ENCODE data around the gene MARVELD2. TPM values are rescaled to one million over a fixed set of nuclear protein-coding genes. Genes with fewer than 3 reads are reported as not detected.
"Not testable (repeated sequence)": the region's sequence is repeated elsewhere in the genome, so short reads cannot be mapped to it uniquely, and the experiment has no call there.

MARVELD2 gene
- total and polyA plus RNA-seq, 5 donors from 2014 or later = 0.07 to 1.4 (median 0.86) TPM

- no peaks in the 10 kb centered on the region for H3K27me3 ChIP-seq (ENCODE audit: control insufficient read depth, insufficient read depth, low read length)
- H3K27ac ChIP-seq (ENCODE audit: insufficient read depth, low read length, poor library complexity, severe bottlenecking) = no peak overlapping the region
- Mint-ChIP-seq H3K27ac (no peak overlapping the region), H3K9me3 (peaks cover 0 to 2% (median 0%) of the 10 kb centered on the region in 7 donors), H3K4me1 (no peaks in the 10 kb centered on the region), H3K4me3 (no peak overlapping the region), H3K36me3 (no peaks in the 10 kb centered on the region), H3K27me3 (peaks cover 12% of the 10 kb centered on the region)
- no peak overlapping the region for H3K4me3 ChIP-seq (ENCODE audit: low read depth, low read length)
- no peak for ATAC-seq (ENCODE audit: low read depth in 2 of 2)
- H3K36me3 ChIP-seq (ENCODE audit: control insufficient read depth, insufficient read depth, low read length) = no peaks in the 10 kb centered on the region
- no peaks in the 10 kb centered on the region for H3K4me1 ChIP-seq (ENCODE audit: control insufficient read depth, insufficient read depth, low read length, poor library complexity, severe bottlenecking)
- no peaks in the 10 kb centered on the region for H3K9me3 ChIP-seq (ENCODE audit: control insufficient read depth in 2 of 2, low read length in 2 of 2)
- DNase-seq = no peak
Measured at GRCh38 chr5:69468631-69469030, 53.7 kb downstream of the MARVELD2 start.

GRCh38 chr5:69471516-69471915 is 56.6 kb downstream of the MARVELD2 start:
- DNase-seq; H3K4me3 Mint-ChIP-seq; H3K36me3 Mint-ChIP-seq; H3K9me3 ChIP-seq (ENCODE audit: control insufficient read depth in 2 of 2, low read length in 2 of 2); ATAC-seq (ENCODE audit: low read depth in 2 of 2); H3K4me1 Mint-ChIP-seq; H3K9me3 Mint-ChIP-seq; H3K27ac ChIP-seq (ENCODE audit: insufficient read depth, low read length, poor library complexity, severe bottlenecking); H3K4me3 ChIP-seq (ENCODE audit: low read depth, low read length); H3K36me3 ChIP-seq (ENCODE audit: control insufficient read depth, insufficient read depth, low read length); H3K4me1 ChIP-seq (ENCODE audit: control insufficient read depth, insufficient read depth, low read length, poor library complexity, severe bottlenecking); H3K27me3 ChIP-seq (ENCODE audit: control insufficient read depth, insufficient read depth, low read length); H3K27ac Mint-ChIP-seq: not testable (repeated sequence)
- peaks cover 11% of the 10 kb centered on the region for H3K27me3 Mint-ChIP-seq

- H3K36me3 ChIP-seq (ENCODE audit: control insufficient read depth, insufficient read depth, low read length); H3K4me1 Mint-ChIP-seq; H3K27ac Mint-ChIP-seq; DNase-seq; H3K4me1 ChIP-seq (ENCODE audit: control insufficient read depth, insufficient read depth, low read length, poor library complexity, severe bottlenecking); H3K4me3 ChIP-seq (ENCODE audit: low read depth, low read length); ATAC-seq (ENCODE audit: low read depth in 2 of 2); H3K9me3 ChIP-seq (ENCODE audit: control insufficient read depth in 2 of 2, low read length in 2 of 2); H3K9me3 Mint-ChIP-seq; H3K36me3 Mint-ChIP-seq; H3K27me3 ChIP-seq (ENCODE audit: control insufficient read depth, insufficient read depth, low read length); H3K27ac ChIP-seq (ENCODE audit: insufficient read depth, low read length, poor library complexity, severe bottlenecking); H3K4me3 Mint-ChIP-seq: not testable (repeated sequence)
- peaks cover 12% of the 10 kb centered on the region for H3K27me3 Mint-ChIP-seq
Measured at GRCh38 chr5:69472535-69473143, 57.7 kb downstream of the MARVELD2 start.

- Histone ChIP-seq H3K9me3 (ENCODE audit: control insufficient read depth in 2 of 2, low read length in 2 of 2) (no peaks in the 10 kb centered on the region), H3K4me3 (ENCODE audit: low read depth, low read length) (no peak overlapping the region), H3K4me1 (ENCODE audit: control insufficient read depth, insufficient read depth, low read length, poor library complexity, severe bottlenecking) (no peaks in the 10 kb centered on the region), H3K27me3 (ENCODE audit: control insufficient read depth, insufficient read depth, low read length) (no peaks in the 10 kb centered on the region), H3K36me3 (ENCODE audit: control insufficient read depth, insufficient read depth, low read length) (no peaks in the 10 kb centered on the region), H3K27ac (ENCODE audit: insufficient read depth, low read length, poor library complexity, severe bottlenecking) (no peak overlapping the region)
- DNase-seq (no peak), ATAC-seq (ENCODE audit: low read depth in 2 of 2) (no peak)
- Mint-ChIP-seq H3K36me3 (no peaks in the 10 kb centered on the region), H3K27ac (no peak overlapping the region), H3K27me3 (peaks cover 9% of the 10 kb centered on the region), H3K4me1 (no peaks in the 10 kb centered on the region), H3K9me3 (no peaks in the 10 kb centered on the region), H3K4me3 (no peak overlapping the region)
Measured at GRCh38 chr5:69477170-69477569, 62.3 kb downstream of the MARVELD2 start.

GRCh38 chr5:69478296-69478695 is 63.4 kb downstream of the MARVELD2 start:
- H3K27ac ChIP-seq (ENCODE audit: insufficient read depth, low read length, poor library complexity, severe bottlenecking); H3K4me1 Mint-ChIP-seq; ATAC-seq (ENCODE audit: low read depth in 2 of 2); DNase-seq; H3K36me3 Mint-ChIP-seq; H3K9me3 ChIP-seq (ENCODE audit: control insufficient read depth in 2 of 2, low read length in 2 of 2); H3K4me3 Mint-ChIP-seq; H3K4me1 ChIP-seq (ENCODE audit: control insufficient read depth, insufficient read depth, low read length, poor library complexity, severe bottlenecking); H3K4me3 ChIP-seq (ENCODE audit: low read depth, low read length); H3K9me3 Mint-ChIP-seq; H3K27me3 ChIP-seq (ENCODE audit: control insufficient read depth, insufficient read depth, low read length); H3K36me3 ChIP-seq (ENCODE audit: control insufficient read depth, insufficient read depth, low read length); H3K27me3 Mint-ChIP-seq: not testable (repeated sequence)
- peak overlapping the region in 1 of 3 donors; percentile 10 for H3K27ac Mint-ChIP-seq

- H3K27ac ChIP-seq (ENCODE audit: insufficient read depth, low read length, poor library complexity, severe bottlenecking) = no peak overlapping the region
- no peaks in the 10 kb centered on the region for H3K4me1 ChIP-seq (ENCODE audit: control insufficient read depth, insufficient read depth, low read length, poor library complexity, severe bottlenecking)
- DNase-seq (no peak), ATAC-seq (ENCODE audit: low read depth in 2 of 2) (no peak)
- H3K36me3 Mint-ChIP-seq = no peaks in the 10 kb centered on the region
- no peak overlapping the region for H3K4me3 Mint-ChIP-seq
- no peak overlapping the region for H3K27ac Mint-ChIP-seq
- no peaks in the 10 kb centered on the region for H3K9me3 ChIP-seq (ENCODE audit: control insufficient read depth in 2 of 2, low read length in 2 of 2)
- H3K27me3 Mint-ChIP-seq = peaks cover 10% of the 10 kb centered on the region
- no peak overlapping the region for H3K4me3 ChIP-seq (ENCODE audit: low read depth, low read length)
- H3K9me3 Mint-ChIP-seq = no peaks in the 10 kb centered on the region
- H3K4me1 Mint-ChIP-seq = no peaks in the 10 kb centered on the region
- H3K36me3 ChIP-seq (ENCODE audit: control insufficient read depth, insufficient read depth, low read length) = no peaks in the 10 kb centered on the region
- H3K27me3 ChIP-seq (ENCODE audit: control insufficient read depth, insufficient read depth, low read length) = peaks cover 10% of the 10 kb centered on the region
Measured at GRCh38 chr5:69484891-69485290, 70.0 kb downstream of the MARVELD2 start.

- H3K9me3 Mint-ChIP-seq = no peaks in the 10 kb centered on the region
- no peaks in the 10 kb centered on the region for H3K36me3 ChIP-seq (ENCODE audit: control insufficient read depth, insufficient read depth, low read length)
Measured at GRCh38 chr5:69485471-69485870, 70.6 kb downstream of the MARVELD2 start.

GRCh38 chr5:69489246-69489645 is 74.3 kb downstream of the MARVELD2 start:
- Mint-ChIP-seq H3K36me3 (no peaks in the 10 kb centered on the region), H3K4me1 (peaks cover 0 to 14% (median under 1%) of the 10 kb centered on the region in 4 donors), H3K9me3 (no peaks in the 10 kb centered on the region), H3K27me3 (peaks cover 47% of the 10 kb centered on the region), H3K4me3 (no peak overlapping the region), H3K27ac (no peak overlapping the region)
- Histone ChIP-seq H3K4me1 (ENCODE audit: control insufficient read depth, insufficient read depth, low read length, poor library complexity, severe bottlenecking) (peaks cover 16% of the 10 kb centered on the region), H3K27me3 (ENCODE audit: control insufficient read depth, insufficient read depth, low read length) (peaks cover 24% of the 10 kb centered on the region), H3K9me3 (ENCODE audit: control insufficient read depth in 2 of 2, low read length in 2 of 2) (no peaks in the 10 kb centered on the region), H3K27ac (ENCODE audit: insufficient read depth, low read length, poor library complexity, severe bottlenecking) (no peak overlapping the region), H3K4me3 (ENCODE audit: low read depth, low read length) (no peak overlapping the region), H3K36me3 (ENCODE audit: control insufficient read depth, insufficient read depth, low read length) (no peaks in the 10 kb centered on the region)
- DNase-seq (no peak), ATAC-seq (ENCODE audit: low read depth in 2 of 2) (no peak)

More at GRCh38 chr5:69485471-69485870, 70.6 kb downstream of the MARVELD2 start:
- no peaks in the 10 kb centered on the region for H3K36me3 Mint-ChIP-seq
- H3K27me3 Mint-ChIP-seq = peaks cover 15% of the 10 kb centered on the region
- H3K4me1 Mint-ChIP-seq = no peaks in the 10 kb centered on the region
- Histone ChIP-seq H3K4me3 (ENCODE audit: low read depth, low read length) (no peak overlapping the region), H3K9me3 (ENCODE audit: control insufficient read depth in 2 of 2, low read length in 2 of 2) (no peaks in the 10 kb centered on the region), H3K27ac (ENCODE audit: insufficient read depth, low read length, poor library complexity, severe bottlenecking) (no peak overlapping the region), H3K27me3 (ENCODE audit: control insufficient read depth, insufficient read depth, low read length) (peaks cover 12% of the 10 kb centered on the region), H3K4me1 (ENCODE audit: control insufficient read depth, insufficient read depth, low read length, poor library complexity, severe bottlenecking) (no peaks in the 10 kb centered on the region)
- no peak overlapping the region for H3K27ac Mint-ChIP-seq
- no peak overlapping the region for H3K4me3 Mint-ChIP-seq
- ATAC-seq (ENCODE audit: low read depth in 2 of 2) (no peak), DNase-seq (no peak)

All from CD4-positive, CD25-positive, alpha-beta regulatory T cell (primary cell).